SK-N-SH treated with all-trans-retinoic acid at 6 μM for 48 hours (cell line): Measurements from ENCODE around the gene ADCY1.
A peak's percentile ranks its signal among the peaks of the same experiment; 100 is the strongest.

Experiments
- ATAC-seq: fragments of 200-7000 bp; cut with Tn5 transposase; 3 replicates; pipeline ENCODE4 v1.9.1; 2020; ENCODE audit warnings: mild to moderate bottlenecking, moderate library complexity
- ARNTL ChIP-seq: fragments of 450-650 bp; formaldehyde crosslinking; IDR thresholded peaks from 2 replicates; pipeline ENCODE4 v1.5.0; 2020; ENCODE audit warnings: low read depth, mild to moderate bottlenecking, moderate library complexity, borderline replicate concordance
- BACH2 ChIP-seq: fragments of 250-450 bp; sonication (Bioruptor Pico); IDR thresholded peaks from 2 replicates; pipeline ENCODE4 v1.9.0; 2021; ENCODE audit warnings: mild to moderate bottlenecking, borderline replicate concordance
- CREB5 ChIP-seq: fragments of 250-450 bp; sonication (Bioruptor Pico); IDR thresholded peaks from 2 replicates; pipeline ENCODE4 v1.5.1; 2020; ENCODE audit warnings: low read depth, mild to moderate bottlenecking, moderate library complexity
- CSDC2 ChIP-seq: fragments of 250-450 bp; sonication (Bioruptor Pico); IDR thresholded peaks from 2 replicates; pipeline ENCODE4 v1.5.0; 2020; ENCODE audit warnings: mild to moderate bottlenecking, moderate library complexity
- CSRNP3 ChIP-seq: fragments of 250-450 bp; sonication (Bioruptor Pico); IDR thresholded peaks from 2 replicates; pipeline ENCODE4 v1.5.1; 2021; ENCODE audit warnings: mild to moderate bottlenecking, moderate library complexity
- ESRRG ChIP-seq: fragments of 250-450 bp; sonication (Bioruptor Pico); IDR thresholded peaks from 2 replicates; pipeline ENCODE4 v1.6.1; 2021; ENCODE audit warnings: mild to moderate bottlenecking
- GLIS3 ChIP-seq: fragments of 250-450 bp; sonication (Bioruptor Pico); IDR thresholded peaks from 2 replicates; pipeline ENCODE4 v1.5.0; 2020; ENCODE audit warnings: mild to moderate bottlenecking, moderate library complexity
- ISL1 ChIP-seq: fragments of 250-450 bp; sonication (Bioruptor Pico); IDR thresholded peaks from 2 replicates; pipeline ENCODE4 v2.1.2; 2022; ENCODE audit warnings: mild to moderate bottlenecking, moderate library complexity
- POU6F1 ChIP-seq: fragments of 250-450 bp; sonication (Bioruptor Pico); IDR thresholded peaks from 2 replicates; pipeline ENCODE4 v1.8.0; 2021; ENCODE audit warnings: low read depth, mild to moderate bottlenecking, moderate library complexity, borderline replicate concordance
- RARB ChIP-seq: fragments of 250-450 bp; sonication (Bioruptor Pico); IDR thresholded peaks from 2 replicates; pipeline ENCODE4 v1.8.0; 2021; ENCODE audit warnings: mild to moderate bottlenecking, moderate library complexity
- SNAI2 ChIP-seq: fragments of 250-450 bp; sonication (Bioruptor Pico); IDR thresholded peaks from 2 replicates; pipeline ENCODE4 v1.5.0; 2020; ENCODE audit warnings: mild to moderate bottlenecking, moderate library complexity
- TCF4 ChIP-seq: fragments of 250-450 bp; sonication (Bioruptor Pico); IDR thresholded peaks from 2 replicates; pipeline ENCODE4 v1.8.0; 2021; ENCODE audit warnings: mild to moderate bottlenecking, moderate library complexity, borderline replicate concordance
- TOX ChIP-seq: fragments of 250-450 bp; sonication (Bioruptor Pico); IDR thresholded peaks from 2 replicates; pipeline ENCODE4 v1.8.0; 2021; ENCODE audit warnings: mild to moderate bottlenecking, moderate library complexity, borderline replicate concordance
- TSHZ2 ChIP-seq: fragments of 250-450 bp; sonication (Bioruptor Pico); IDR thresholded peaks from 2 replicates; pipeline ENCODE4 v1.5.0; 2020; ENCODE audit warnings: mild to moderate bottlenecking, moderate library complexity
- ZC3H10 ChIP-seq: fragments of 250-450 bp; sonication (Bioruptor Pico); IDR thresholded peaks from 2 replicates; pipeline ENCODE4 v1.5.1; 2021; ENCODE audit warnings: mild to moderate bottlenecking, moderate library complexity
- ZFP3 ChIP-seq: fragments of 250-450 bp; sonication (Bioruptor Pico); IDR thresholded peaks from 2 replicates; pipeline ENCODE4 v1.5.0; 2020; ENCODE audit warnings: mild to moderate bottlenecking, moderate library complexity
- ZFP30 ChIP-seq: fragments of 450-650 bp; formaldehyde crosslinking; IDR thresholded peaks from 2 replicates; pipeline ENCODE4 v1.5.0; 2022; ENCODE audit warnings: mild to moderate bottlenecking, moderate library complexity
- ZNF565 ChIP-seq: fragments of 450-650 bp; formaldehyde crosslinking; conservative IDR thresholded peaks from 2 replicates; pipeline ENCODE4 v1.5.0; 2020; ENCODE audit warnings: low read depth, mild to moderate bottlenecking, moderate library complexity
- ZNF70 ChIP-seq: fragments of 450-650 bp; formaldehyde crosslinking; IDR thresholded peaks from 2 replicates; pipeline ENCODE4 v1.5.0; 2020; ENCODE audit warnings: mild to moderate bottlenecking, moderate library complexity
- ZNF8 ChIP-seq: fragments of 450-650 bp; formaldehyde crosslinking; IDR thresholded peaks from 2 replicates; pipeline ENCODE4 v1.5.0; 2020; ENCODE audit warnings: mild to moderate bottlenecking, moderate library complexity

The ADCY1 gene

GRCh38 chr7:45626441-45627430 is 52.6 kb downstream of the ADCY1 start:
- no peak for ATAC-seq
- TF ChIP-seq ZFP3 (CRISPR knock-in tag) (0 out of 2 replicates have a peak, but pooled peaks have one; percentile 32), TSHZ2 (no peak)

- no peak for ATAC-seq
- TF ChIP-seq BACH2 (CRISPR knock-in tag) = no peak
These were observed 53.7 kb downstream of the ADCY1 start for GRCh38 chr7:45627691-45628456.

- ATAC-seq = no peak
- TF ChIP-seq ISL1 = no peak
- no peak for TF ChIP-seq CSRNP3 (CRISPR knock-in tag)
- no peak for TF ChIP-seq ZC3H10
- no peak for TF ChIP-seq ZNF8 (CRISPR knock-in tag)
- no peak for TF ChIP-seq POU6F1 (CRISPR knock-in tag)
- TF ChIP-seq CREB5 (CRISPR knock-in tag) = no peak
- no peak for TF ChIP-seq SNAI2 (CRISPR knock-in tag)
- no peak for TF ChIP-seq ZFP3 (CRISPR knock-in tag)
- TF ChIP-seq BACH2 (CRISPR knock-in tag) = no peak
- no peak for TF ChIP-seq TOX (CRISPR knock-in tag)
- TF ChIP-seq ESRRG (CRISPR knock-in tag) = no peak
- no peak for TF ChIP-seq TCF4 (CRISPR knock-in tag)
- TF ChIP-seq ARNTL (CRISPR knock-in tag) = no peak
- no peak for TF ChIP-seq RARB (CRISPR knock-in tag)
- TF ChIP-seq ZNF70 (CRISPR knock-in tag) = no peak
- TF ChIP-seq CSDC2 (CRISPR knock-in tag) = no peak
- TF ChIP-seq GLIS3 (CRISPR knock-in tag) = no peak
- no peak for TF ChIP-seq ZFP30 (CRISPR knock-in tag)
- no peak for TF ChIP-seq ZNF565 (CRISPR knock-in tag)
- TF ChIP-seq TSHZ2 = no peak
These were observed 57.4 kb downstream of the ADCY1 start for GRCh38 chr7:45631569-45631968.
